Calu3 (cell line): ENCODE results near the gene HES6. TPM values are rescaled to one million over a fixed set of nuclear protein-coding genes. Genes with fewer than 3 reads are reported as not detected.
A peak's percentile ranks its signal among the peaks of the same experiment; 100 is the strongest.

Experiments used
- BruUV-seq: library from RNA; stranded (reverse); fragments of 400-500 nt; replicated peaks from 2 replicates; lab custom pipeline; 2021; lab: Mats Ljungman, UMichigan
- CTCF ChIA-PET: fragments of 300-600 bp; sonication (Branson Sonifier 250); formaldehyde crosslinking; loops from one replicate; lab custom pipeline; 2022; ENCODE audit warnings: antibody characterized with exemption; lab: Charles Lee
- DNase-seq: peaks from one replicate; pipeline ENCODE4 v3.0.0; 2022
- H3K27ac Mint-ChIP-seq: one replicate; pipeline ENCODE4 v1.8.0; 2022; ENCODE audit warnings: mixed read lengths; ENCODE audit not compliant: unreplicated experiment
- H3K27me3 Mint-ChIP-seq: one replicate; pipeline ENCODE4 v1.8.0; 2022; ENCODE audit warnings: mixed read lengths; ENCODE audit not compliant: unreplicated experiment
- H3K36me3 Mint-ChIP-seq: one replicate; pipeline ENCODE4 v1.8.0; 2022; ENCODE audit warnings: mild to moderate bottlenecking, moderate library complexity, mixed read lengths; ENCODE audit not compliant: insufficient read depth, unreplicated experiment
- H3K4me1 Mint-ChIP-seq: one replicate; pipeline ENCODE4 v1.8.0; 2022; ENCODE audit warnings: mild to moderate bottlenecking, low read depth, mixed read lengths; ENCODE audit not compliant: unreplicated experiment
- H3K4me3 Mint-ChIP-seq: one replicate; pipeline ENCODE4 v1.8.0; 2022; ENCODE audit warnings: mild to moderate bottlenecking, low read depth, moderate library complexity, mixed read lengths; ENCODE audit not compliant: unreplicated experiment
- H3K9me3 Mint-ChIP-seq: one replicate; pipeline ENCODE4 v1.8.0; 2022; ENCODE audit warnings: low read depth, mixed read lengths; ENCODE audit not compliant: unreplicated experiment
- intact Hi-C: fragments of 100-400 bp; cut with micrococcal nuclease; formaldehyde crosslinking; loops from one replicate; pipeline ENCODE4 v1.10.0; 2022; ENCODE audit not compliant: unreplicated experiment
- total RNA-seq: library from RNA; stranded (reverse); gene quantifications from 2 replicates; pipeline ENCODE4 v1.2.3, GENCODE V29; 2022
- TF ChIP-seq, protein P1 (sequence below): fragments of 200-600 bp; IDR thresholded peaks from one replicate; pipeline ENCODE4 v1.8.0; 2022; ENCODE audit warnings: antibody characterized with exemption; ENCODE audit not compliant: unreplicated experiment

Gene HES6
- total RNA-seq, 1 experiment from 2014 or later = 8.0 TPM

DNA sequence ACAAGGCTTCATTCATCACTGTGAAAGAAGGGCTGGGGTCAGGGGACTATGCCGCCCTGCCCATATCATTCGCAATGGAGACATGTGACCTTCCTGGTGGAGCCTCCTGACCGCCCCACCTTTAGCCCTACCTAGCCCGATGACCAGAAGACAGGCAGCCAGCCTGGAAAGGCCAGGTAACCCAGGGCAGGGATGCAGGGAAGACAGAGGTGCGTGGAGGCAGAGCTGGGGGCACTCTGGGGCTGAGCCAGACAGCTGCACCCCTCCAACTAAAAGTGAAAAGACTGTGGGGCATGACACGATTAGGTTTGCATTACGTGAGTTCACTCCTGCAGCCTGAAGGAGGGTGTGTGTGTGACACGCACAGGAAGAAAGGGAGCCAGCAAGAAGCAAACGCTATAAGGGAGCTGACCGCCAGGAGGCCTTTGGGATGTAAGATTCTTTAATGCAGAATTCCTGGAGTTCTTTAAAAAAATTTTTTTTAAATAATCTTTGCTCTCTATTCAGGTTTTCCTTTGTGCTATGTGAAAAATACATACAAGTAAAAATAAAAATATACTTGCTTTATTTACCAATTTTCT, 3.7 kb upstream of the HES6 start:
- Mint-ChIP-seq H3K27me3 (peaks cover 14% of the 10 kb centered on the region), H3K4me1 (peaks cover 8% of the 10 kb centered on the region), H3K9me3 (no peaks in the 10 kb centered on the region), H3K36me3 (peaks cover 27% of the 10 kb centered on the region), H3K4me3 (no peak overlapping the region), H3K27ac (no peak overlapping the region)
- intact Hi-C loops = no loop called here
- TF ChIP-seq, protein P1, sequence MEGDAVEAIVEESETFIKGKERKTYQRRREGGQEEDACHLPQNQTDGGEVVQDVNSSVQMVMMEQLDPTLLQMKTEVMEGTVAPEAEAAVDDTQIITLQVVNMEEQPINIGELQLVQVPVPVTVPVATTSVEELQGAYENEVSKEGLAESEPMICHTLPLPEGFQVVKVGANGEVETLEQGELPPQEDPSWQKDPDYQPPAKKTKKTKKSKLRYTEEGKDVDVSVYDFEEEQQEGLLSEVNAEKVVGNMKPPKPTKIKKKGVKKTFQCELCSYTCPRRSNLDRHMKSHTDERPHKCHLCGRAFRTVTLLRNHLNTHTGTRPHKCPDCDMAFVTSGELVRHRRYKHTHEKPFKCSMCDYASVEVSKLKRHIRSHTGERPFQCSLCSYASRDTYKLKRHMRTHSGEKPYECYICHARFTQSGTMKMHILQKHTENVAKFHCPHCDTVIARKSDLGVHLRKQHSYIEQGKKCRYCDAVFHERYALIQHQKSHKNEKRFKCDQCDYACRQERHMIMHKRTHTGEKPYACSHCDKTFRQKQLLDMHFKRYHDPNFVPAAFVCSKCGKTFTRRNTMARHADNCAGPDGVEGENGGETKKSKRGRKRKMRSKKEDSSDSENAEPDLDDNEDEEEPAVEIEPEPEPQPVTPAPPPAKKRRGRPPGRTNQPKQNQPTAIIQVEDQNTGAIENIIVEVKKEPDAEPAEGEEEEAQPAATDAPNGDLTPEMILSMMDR = no peak
- DNase-seq = no peak
- no TSS peak for BruUV-seq
- CTCF ChIA-PET = no interaction called here

DNA sequence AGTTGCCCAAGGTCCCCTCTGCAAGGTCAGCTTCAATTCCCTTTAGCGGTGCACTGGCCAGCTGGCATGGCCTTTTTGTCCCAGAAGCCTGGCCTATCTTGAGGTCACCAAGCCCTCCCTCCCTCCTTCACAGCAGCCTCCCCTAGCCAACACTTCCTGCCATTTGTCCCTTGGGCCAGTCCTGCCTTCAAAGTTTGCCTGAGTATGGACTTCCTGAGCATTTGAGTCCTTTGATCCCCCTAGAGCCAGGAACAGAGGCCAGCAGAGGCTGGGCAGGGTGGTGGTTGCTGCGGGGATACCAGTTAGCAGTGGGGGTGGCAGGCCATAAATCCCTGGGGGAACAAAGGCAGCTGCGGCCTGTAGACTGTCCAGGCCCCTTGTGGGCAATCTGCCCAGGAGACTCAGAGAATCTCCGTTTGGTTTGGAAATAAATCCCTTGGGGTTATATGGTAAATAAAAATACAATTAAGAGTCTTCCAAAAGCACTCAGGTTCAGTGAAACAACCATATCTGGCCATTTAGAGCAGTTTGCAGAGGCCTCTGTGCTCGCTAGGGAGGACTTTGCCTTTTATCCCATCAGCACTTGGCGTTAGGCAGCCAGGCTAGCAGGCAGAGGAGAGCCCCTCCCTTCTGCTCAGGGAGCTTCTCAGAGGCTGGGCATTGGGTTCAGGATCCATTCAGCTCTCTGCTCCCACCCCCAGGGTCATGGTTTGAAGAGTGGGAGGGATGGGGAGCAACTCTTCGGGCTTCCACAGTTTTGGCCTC, 3.1 kb upstream of the HES6 start:
- H3K27me3 Mint-ChIP-seq = peaks cover 14% of the 10 kb centered on the region
- no peak for DNase-seq
- peaks cover 27% of the 10 kb centered on the region for H3K36me3 Mint-ChIP-seq
- peak overlapping the region; percentile 0 for H3K27ac Mint-ChIP-seq
- BruUV-seq = no TSS peak
- intact Hi-C loops = no loop called here
- H3K4me1 Mint-ChIP-seq = peaks cover 8% of the 10 kb centered on the region
- H3K9me3 Mint-ChIP-seq = no peaks in the 10 kb centered on the region
- TF ChIP-seq, protein P1 = no peak
- no peak overlapping the region for H3K4me3 Mint-ChIP-seq
- CTCF ChIA-PET = no interaction called here

DNA sequence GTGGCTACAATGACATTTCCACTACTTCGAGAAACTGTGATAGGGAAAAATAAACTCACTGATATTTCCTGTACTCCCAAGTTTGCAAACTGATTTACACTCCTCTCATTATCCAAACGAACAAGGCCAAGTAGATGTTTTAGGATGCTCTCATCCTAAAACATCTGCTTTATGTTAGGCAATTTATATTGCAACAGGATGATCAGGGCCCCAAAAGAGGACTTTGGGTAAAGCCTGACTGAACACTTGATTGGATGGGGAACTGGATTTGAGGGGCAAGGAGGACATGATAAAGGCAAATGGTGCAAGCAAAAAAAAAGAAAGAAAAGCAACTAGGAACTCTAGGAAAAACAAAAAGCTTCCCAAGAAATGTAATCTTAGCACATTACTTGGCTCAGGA, 2.1 kb upstream of the HES6 start:
- Mint-ChIP-seq H3K4me3 (peak overlapping the region; percentile 83), H3K27ac (peak overlapping the region; percentile 0), H3K27me3 (peaks cover 14% of the 10 kb centered on the region), H3K36me3 (peaks cover 23% of the 10 kb centered on the region), H3K4me1 (peaks cover 8% of the 10 kb centered on the region), H3K9me3 (no peaks in the 10 kb centered on the region)
- no TSS peak for BruUV-seq
- intact Hi-C loops = no loop called here
- TF ChIP-seq, protein P1 = no peak
- CTCF ChIA-PET = no interaction called here
- DNase-seq = no peak

DNA sequence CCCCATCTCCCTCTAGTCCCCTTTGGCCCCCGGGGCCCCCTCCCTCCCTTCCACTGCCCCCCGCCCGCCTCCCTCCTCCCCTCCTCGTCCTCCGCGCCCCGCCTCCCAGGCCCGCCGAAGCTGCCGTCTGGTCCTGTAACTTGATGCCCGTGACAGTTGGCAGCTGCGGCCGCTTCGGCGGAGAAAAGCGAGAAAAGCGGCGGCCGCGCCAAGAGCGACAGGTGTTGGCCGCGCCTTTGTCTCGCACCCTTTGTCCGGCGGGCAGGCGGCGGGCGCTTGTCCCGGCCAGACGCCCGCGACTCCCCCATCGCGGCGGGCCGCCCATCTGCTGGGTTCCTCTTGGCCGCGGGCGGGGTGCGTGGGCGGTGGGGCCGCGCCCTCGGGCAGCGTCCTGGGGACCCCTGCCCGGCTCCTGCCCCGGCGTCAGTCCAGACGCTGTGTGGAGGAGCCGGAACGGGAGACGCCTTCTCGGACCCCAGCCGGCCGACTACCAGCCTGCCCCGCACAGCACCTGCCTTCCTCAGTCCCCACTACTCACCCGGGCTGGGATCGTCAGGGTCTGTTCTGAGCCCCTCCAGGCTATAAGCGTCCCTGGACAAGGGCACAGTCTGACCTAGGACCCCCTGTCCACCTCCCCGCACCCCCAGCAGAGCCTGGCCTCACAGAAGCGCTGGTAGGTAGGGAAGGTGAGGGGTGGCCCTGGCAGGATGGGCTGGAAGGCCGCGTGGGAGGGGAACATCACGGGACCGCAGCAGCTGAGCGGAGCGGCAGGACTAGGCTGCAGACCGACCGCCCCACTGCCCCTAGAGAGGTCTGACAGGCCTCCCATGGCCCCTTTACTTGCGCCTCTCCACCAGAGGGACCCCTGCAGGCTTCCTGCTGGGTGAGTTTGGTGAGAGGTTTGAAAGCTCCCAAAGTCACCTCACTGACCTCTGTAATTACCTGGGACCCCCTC, 1.2 kb upstream of the HES6 start:
- H3K36me3 Mint-ChIP-seq = peaks cover 19% of the 10 kb centered on the region
- H3K27ac Mint-ChIP-seq = peak overlapping the region; percentile 0
- H3K9me3 Mint-ChIP-seq = no peaks in the 10 kb centered on the region
- CTCF ChIA-PET = no interaction called here
- peaks cover 21% of the 10 kb centered on the region for H3K27me3 Mint-ChIP-seq
- BruUV-seq = no TSS peak
- peaks cover 8% of the 10 kb centered on the region for H3K4me1 Mint-ChIP-seq
- peak; percentile 73 for DNase-seq
- peak overlapping the region; percentile 83 for H3K4me3 Mint-ChIP-seq
- TF ChIP-seq, protein P1 = no peak
- intact Hi-C loops = no loop called here
